NCI-H1694 treated with DMSO at 0.1 percent for 48 hours (cell line): ENCODE measurements around the gene WLS.
"Not testable (repeated sequence)": the region's sequence is repeated elsewhere in the genome, so short reads cannot be mapped to it uniquely, and the experiment has no call there.

Source experiments
- DNase-seq: peaks from one replicate; lab custom pipeline; 2025; lab: John Stamatoyannopoulos, UW

The WLS gene

GRCh38 chr1:68232289-68233148, at the start of gene WLS:
WLS (minus strand) TSS chr1:68232523; CDS start chr1:68232299, 224 bp downstream.
- DNase-seq: peak; percentile 26

- no peak for DNase-seq
Observed at GRCh38 chr1:68280286-68280685, 48.0 kb upstream of the WLS start.

- no peak for DNase-seq
Observed at GRCh38 chr1:68279846-68280245, 47.5 kb upstream of the WLS start.

GRCh38 chr1:68278221-68278620, 45.9 kb upstream of the WLS start:
- DNase-seq: no peak

- no peak for DNase-seq
Observed at GRCh38 chr1:68276448-68276847, 44.1 kb upstream of the WLS start.

- DNase-seq: no peak
Observed at GRCh38 chr1:68273530-68273929, 41.2 kb upstream of the WLS start.

GRCh38 chr1:68271596-68271995, 39.3 kb upstream of the WLS start:
- no peak for DNase-seq

- no peak for DNase-seq
Observed at GRCh38 chr1:68270951-68271350, 38.6 kb upstream of the WLS start.

GRCh38 chr1:68269637-68270430, 37.5 kb upstream of the WLS start:
- DNase-seq: no peak

GRCh38 chr1:68268896-68269483, 36.7 kb upstream of the WLS start:
- no peak for DNase-seq

GRCh38 chr1:68256824-68257223, 24.5 kb upstream of the WLS start:
- not testable (repeated sequence) for DNase-seq

- DNase-seq: no peak
Observed at GRCh38 chr1:68255301-68255700, 23.0 kb upstream of the WLS start.

GRCh38 chr1:68254667-68255226, 22.4 kb upstream of the WLS start:
- no peak for DNase-seq

- no peak for DNase-seq
Observed at GRCh38 chr1:68237040-68237439, 4.7 kb upstream of the WLS start.

- no peak for DNase-seq
Observed at GRCh38 chr1:68234094-68234493, 1.8 kb upstream of the WLS start.

GRCh38 chr1:68233202-68233601, 879 bp upstream of the WLS start:
- no peak for DNase-seq

- peak; percentile 26 for DNase-seq
Observed at GRCh38 chr1:68231627-68232288, 565 bp downstream of the WLS start.

- no peak for DNase-seq
Observed at GRCh38 chr1:68230901-68231626, 1.3 kb downstream of the WLS start.

GRCh38 chr1:68230484-68230802, 1.9 kb downstream of the WLS start:
- no peak for DNase-seq

GRCh38 chr1:68229650-68230483, 2.5 kb downstream of the WLS start:
- DNase-seq: no peak
